ENCODE measurements around the gene MACROH2A1. TPM values are rescaled to one million over a fixed set of nuclear protein-coding genes. Genes with fewer than 3 reads are reported as not detected.

MACROH2A1 gene
- total RNA-seq, 1 donor from 2014 or later, result 254 TPM

GRCh38 chr5:135385576-135385975 lies 13.5 kb downstream of the MACROH2A1 start:
- peaks cover 10% of the 10 kb centered on the region for H3K4me1 Mint-ChIP-seq (ENCODE audit: unreplicated experiment)
- no peaks in the 10 kb centered on the region for H3K9me3 Mint-ChIP-seq
- TF ChIP-seq CTCF (conservative IDR thresholded peaks at IDR 0.05), result no peak
- peaks cover 56% of the 10 kb centered on the region for H3K36me3 Mint-ChIP-seq
- no peak overlapping the region for H3K27ac Mint-ChIP-seq
- H3K27me3 Mint-ChIP-seq, result no peaks in the 10 kb centered on the region
- H3K4me3 Mint-ChIP-seq, result no peak overlapping the region
- no peak for DNase-seq (ENCODE audit: extremely low spot score, unreplicated experiment)

- no peak overlapping the region for H3K27ac Mint-ChIP-seq
- TF ChIP-seq CTCF (conservative IDR thresholded peaks at IDR 0.05), result no peak
- H3K4me3 Mint-ChIP-seq, result no peak overlapping the region
- peaks cover 53% of the 10 kb centered on the region for H3K36me3 Mint-ChIP-seq
- H3K9me3 Mint-ChIP-seq, result no peaks in the 10 kb centered on the region
- DNase-seq (ENCODE audit: extremely low spot score, unreplicated experiment), result no peak
- H3K4me1 Mint-ChIP-seq (ENCODE audit: unreplicated experiment), result peaks cover 13% of the 10 kb centered on the region
- no peaks in the 10 kb centered on the region for H3K27me3 Mint-ChIP-seq
Measured at GRCh38 chr5:135384898-135385297, 14.1 kb downstream of the MACROH2A1 start.

GRCh38 chr5:135383803-135384495 lies 15.1 kb downstream of the MACROH2A1 start:
- Mint-ChIP-seq H3K9me3 (no peaks in the 10 kb centered on the region), H3K27me3 (no peaks in the 10 kb centered on the region), H3K36me3 (peaks cover 54% of the 10 kb centered on the region), H3K27ac (peak overlapping the region; percentile 15), H3K4me3 (no peak overlapping the region), H3K4me1 (ENCODE audit: unreplicated experiment) (peaks cover 22% of the 10 kb centered on the region)
- TF ChIP-seq CTCF (conservative IDR thresholded peaks at IDR 0.05), result no peak
- no peak for DNase-seq (ENCODE audit: extremely low spot score, unreplicated experiment)

- Mint-ChIP-seq H3K9me3 (no peaks in the 10 kb centered on the region), H3K27ac (no peak overlapping the region), H3K27me3 (no peaks in the 10 kb centered on the region), H3K4me1 (ENCODE audit: unreplicated experiment) (peaks cover 32% of the 10 kb centered on the region), H3K36me3 (peaks cover 49% of the 10 kb centered on the region), H3K4me3 (no peak overlapping the region)
- TF ChIP-seq CTCF (conservative IDR thresholded peaks at IDR 0.05), result no peak
- DNase-seq (ENCODE audit: extremely low spot score, unreplicated experiment), result no peak
Measured at GRCh38 chr5:135382981-135383380, 16.1 kb downstream of the MACROH2A1 start.

- H3K4me1 Mint-ChIP-seq (ENCODE audit: unreplicated experiment), result peaks cover 37% of the 10 kb centered on the region
- H3K4me3 Mint-ChIP-seq, result no peak overlapping the region
- H3K27ac Mint-ChIP-seq, result no peak overlapping the region
- no peak for TF ChIP-seq CTCF (conservative IDR thresholded peaks at IDR 0.05)
- peaks cover 45% of the 10 kb centered on the region for H3K36me3 Mint-ChIP-seq
- DNase-seq (ENCODE audit: extremely low spot score, unreplicated experiment), result no peak
- no peaks in the 10 kb centered on the region for H3K27me3 Mint-ChIP-seq
- H3K9me3 Mint-ChIP-seq, result no peaks in the 10 kb centered on the region
Measured at GRCh38 chr5:135382106-135382790, 16.8 kb downstream of the MACROH2A1 start.
